Measurements from ENCODE around the gene FAM53A. TPM values are rescaled to one million over a fixed set of nuclear protein-coding genes. Genes with fewer than 3 reads are reported as not detected.

The FAM53A gene
- total and polyA plus RNA-seq, 2 donors (not counting 1 experiment from before 2014, with no cell fraction given): 0.65 to 0.99 TPM

- Histone ChIP-seq H3K4me1 (ENCODE audit: control insufficient read depth, extremely low read depth, insufficient read depth, low read length) (no peaks in the 10 kb centered on the region), H3K9me3 (ENCODE audit: control insufficient read depth, insufficient read depth, low read depth, low read length) (no peaks in the 10 kb centered on the region), H3K36me3 (ENCODE audit: control insufficient read depth, insufficient read depth, low read length) (no peaks in the 10 kb centered on the region), H3K27ac (ENCODE audit: insufficient read depth, low read length) (no peak overlapping the region), H3K4me2 (ENCODE audit: extremely low read depth, insufficient read depth, low read length) (no peak overlapping the region), H2AFZ (ENCODE audit: low read length) (no peak overlapping the region), H3K27me3 (ENCODE audit: control insufficient read depth, insufficient read depth, low read length) (no peaks in the 10 kb centered on the region), H3K79me2 (ENCODE audit: control insufficient read depth, insufficient read depth, low read length) (no peaks in the 10 kb centered on the region), H3K9ac (ENCODE audit: insufficient read depth, low read length) (no peak overlapping the region), H3K4me3 (replicated peaks in 1 of 4; ENCODE audit: control extremely low read depth in 1 of 4, insufficient read depth in 1 of 4, low read depth in 3 of 4, low read length in 4 of 4) (no peak overlapping the region), H4K20me1 (ENCODE audit: control insufficient read depth, extremely low read depth, insufficient read depth, low read length) (no peaks in the 10 kb centered on the region)
- no peak for DNase-seq (ENCODE audit: low read depth in 2 of 2)
- TF ChIP-seq EZH2 (IDR thresholded peaks at IDR 0.05; ENCODE audit: low read length, missing control alignments) (no peak), CTCF (conservative IDR thresholded peaks at IDR 0.05 in 1 of 2, IDR thresholded peaks at IDR 0.05 in 1 of 2; ENCODE audit: low read depth in 1 of 2, low read length in 2 of 2) (no peak)
These were observed 50.1 kb downstream of the FAM53A start for GRCh38 chr4:1633993-1634392.

GRCh38 chr4:1632109-1633104 lies 51.7 kb downstream of the FAM53A start:
- Histone ChIP-seq H3K79me2 (ENCODE audit: control insufficient read depth, insufficient read depth, low read length) (no peaks in the 10 kb centered on the region), H3K9ac (ENCODE audit: insufficient read depth, low read length) (no peak overlapping the region), H3K36me3 (ENCODE audit: control insufficient read depth, insufficient read depth, low read length) (no peaks in the 10 kb centered on the region), H3K4me3 (replicated peaks in 1 of 4; ENCODE audit: control extremely low read depth in 1 of 4, insufficient read depth in 1 of 4, low read depth in 3 of 4, low read length in 4 of 4) (no peak overlapping the region), H3K27ac (ENCODE audit: insufficient read depth, low read length) (no peak overlapping the region), H3K4me1 (ENCODE audit: control insufficient read depth, extremely low read depth, insufficient read depth, low read length) (no peaks in the 10 kb centered on the region), H2AFZ (ENCODE audit: low read length) (no peak overlapping the region), H3K9me3 (ENCODE audit: control insufficient read depth, insufficient read depth, low read depth, low read length) (no peaks in the 10 kb centered on the region), H3K27me3 (ENCODE audit: control insufficient read depth, insufficient read depth, low read length) (no peaks in the 10 kb centered on the region), H4K20me1 (ENCODE audit: control insufficient read depth, extremely low read depth, insufficient read depth, low read length) (no peaks in the 10 kb centered on the region), H3K4me2 (ENCODE audit: extremely low read depth, insufficient read depth, low read length) (no peak overlapping the region)
- no peak for DNase-seq (ENCODE audit: low read depth in 2 of 2)
- no peak for TF ChIP-seq EZH2 (IDR thresholded peaks at IDR 0.05; ENCODE audit: low read length, missing control alignments)
- TF ChIP-seq CTCF (conservative IDR thresholded peaks at IDR 0.05 in 1 of 2, IDR thresholded peaks at IDR 0.05 in 1 of 2; ENCODE audit: low read depth in 1 of 2, low read length in 2 of 2): no peak

GRCh38 chr4:1631136-1631535 lies 53.0 kb downstream of the FAM53A start:
- DNase-seq (ENCODE audit: low read depth in 2 of 2): no peak

More at GRCh38 chr4:1631136-1631535, 53.0 kb downstream of the FAM53A start:
- Histone ChIP-seq H3K27me3 (ENCODE audit: control insufficient read depth, insufficient read depth, low read length) (no peaks in the 10 kb centered on the region), H3K9ac (ENCODE audit: insufficient read depth, low read length) (no peak overlapping the region), H3K4me3 (replicated peaks in 1 of 4; ENCODE audit: control extremely low read depth in 1 of 4, insufficient read depth in 1 of 4, low read depth in 3 of 4, low read length in 4 of 4) (no peak overlapping the region), H3K79me2 (ENCODE audit: control insufficient read depth, insufficient read depth, low read length) (no peaks in the 10 kb centered on the region), H3K4me2 (ENCODE audit: extremely low read depth, insufficient read depth, low read length) (no peak overlapping the region), H3K27ac (ENCODE audit: insufficient read depth, low read length) (no peak overlapping the region), H3K9me3 (ENCODE audit: control insufficient read depth, insufficient read depth, low read depth, low read length) (no peaks in the 10 kb centered on the region), H3K36me3 (ENCODE audit: control insufficient read depth, insufficient read depth, low read length) (no peaks in the 10 kb centered on the region), H2AFZ (ENCODE audit: low read length) (no peak overlapping the region), H3K4me1 (ENCODE audit: control insufficient read depth, extremely low read depth, insufficient read depth, low read length) (no peaks in the 10 kb centered on the region), H4K20me1 (ENCODE audit: control insufficient read depth, extremely low read depth, insufficient read depth, low read length) (no peaks in the 10 kb centered on the region)
- no peak for TF ChIP-seq EZH2 (IDR thresholded peaks at IDR 0.05; ENCODE audit: low read length, missing control alignments)
- no peak for TF ChIP-seq CTCF (conservative IDR thresholded peaks at IDR 0.05 in 1 of 2, IDR thresholded peaks at IDR 0.05 in 1 of 2; ENCODE audit: low read depth in 1 of 2, low read length in 2 of 2)

Measured in fibroblast of lung (primary cell).